NK-92 (cell line): ENCODE measurements around the gene PSORS1C2.

Source experiments
- DNase-seq: peaks from one replicate; lab custom pipeline; 2025; ENCODE audit not compliant: unreplicated experiment; lab: John Stamatoyannopoulos, UW

Gene PSORS1C2

GRCh38 chr6:31142361-31142761 is 3.5 kb upstream of the PSORS1C2 start:
- DNase-seq = no peak

GRCh38 chr6:31140643-31141042 is 1.8 kb upstream of the PSORS1C2 start:
- no peak for DNase-seq

DNA sequence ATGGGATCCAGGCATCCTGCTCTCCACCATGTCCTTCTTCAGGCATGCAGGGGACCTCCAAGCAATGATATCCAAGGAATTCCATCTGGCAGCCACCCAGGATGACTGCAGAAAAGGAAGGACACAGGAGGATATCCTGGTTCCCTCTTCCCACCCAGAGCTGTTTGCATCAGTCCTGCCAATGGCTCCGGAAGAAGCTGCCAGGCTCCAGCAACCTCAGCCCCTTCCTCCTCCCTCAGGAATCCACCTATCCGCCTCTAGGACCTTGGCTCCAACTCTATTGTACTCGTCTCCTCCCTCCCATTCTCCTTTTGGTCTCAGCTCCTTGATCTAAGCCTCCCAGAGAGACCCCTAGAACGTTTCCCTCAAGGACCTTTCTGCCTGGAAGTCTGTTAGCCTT is 733 bp upstream of the PSORS1C2 start:
- no peak for DNase-seq

DNA sequence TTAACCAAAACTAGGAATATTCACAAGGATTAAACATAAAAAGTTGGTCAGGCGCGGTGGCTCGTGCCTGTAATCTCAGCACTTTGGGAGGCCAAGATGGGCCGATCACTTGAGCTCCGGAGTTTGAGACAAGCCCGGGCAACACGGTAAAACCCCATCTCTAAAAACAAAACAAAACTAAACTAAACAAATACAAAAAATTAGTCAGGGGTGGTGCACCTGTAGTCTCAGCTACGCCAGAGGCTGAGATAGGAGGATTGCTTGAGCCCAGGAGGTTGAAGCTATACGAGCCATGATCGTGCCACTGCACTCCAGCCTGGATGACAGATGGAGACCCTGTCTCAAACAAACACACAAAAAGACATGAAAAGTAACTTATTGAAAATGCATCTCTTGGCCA is 3.2 kb downstream of the PSORS1C2 start:
- no peak for DNase-seq

DNA sequence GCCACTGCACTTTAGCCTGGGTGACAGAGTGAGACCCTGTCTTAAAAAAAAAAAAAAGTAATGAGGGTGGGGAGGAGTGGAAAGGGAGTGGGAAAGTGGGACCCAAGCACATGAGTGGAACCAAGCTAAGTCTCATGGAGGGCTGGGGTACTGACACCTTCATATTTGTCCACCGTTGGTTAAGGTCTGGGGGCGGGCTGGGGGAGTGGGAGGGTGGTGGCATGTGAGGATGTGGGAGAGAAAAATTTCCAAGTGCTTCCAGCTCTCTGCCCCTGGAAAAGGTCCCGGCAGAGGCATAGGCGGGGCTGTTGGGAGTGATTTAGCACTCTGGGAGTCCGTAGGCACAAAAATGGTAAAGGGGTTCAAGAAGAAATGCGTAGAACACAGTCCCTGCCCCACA is 6.1 kb downstream of the PSORS1C2 start:
- no peak for DNase-seq

GRCh38 chr6:31131595-31131994 is 7.3 kb downstream of the PSORS1C2 start:
- DNase-seq = no peak

- DNase-seq = no peak
Observed at GRCh38 chr6:31130751-31131150, 8.1 kb downstream of the PSORS1C2 start.

GRCh38 chr6:31129130-31129529 is 9.7 kb downstream of the PSORS1C2 start:
- no peak for DNase-seq

DNA sequence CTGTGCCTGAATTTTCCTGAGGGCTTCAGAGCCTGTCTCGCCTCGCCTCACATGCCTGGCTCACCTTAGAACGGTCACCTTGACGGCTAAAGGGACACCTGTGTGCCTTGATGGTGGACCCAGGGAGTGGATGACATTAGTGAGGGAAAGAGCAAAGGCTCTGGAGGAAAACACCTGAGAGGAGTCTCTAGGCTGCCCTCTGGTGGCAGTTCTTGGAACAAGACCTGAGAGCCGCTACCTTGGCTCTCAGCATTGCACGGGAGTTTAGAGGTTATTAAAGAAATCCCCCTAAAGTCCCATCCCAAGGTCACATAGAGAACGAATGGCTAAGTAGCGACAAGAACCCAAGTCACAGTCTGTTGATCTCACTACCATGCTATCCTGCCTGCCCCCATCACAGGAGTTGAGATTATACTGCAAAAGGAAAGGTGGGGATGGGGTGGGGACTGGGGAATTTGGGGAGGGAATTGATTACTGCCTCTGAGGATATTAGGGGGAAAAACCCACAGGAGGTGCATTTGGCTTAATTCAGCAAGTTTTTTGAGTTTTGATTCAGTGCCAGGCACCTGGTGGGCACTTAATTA is 10.7 kb downstream of the PSORS1C2 start:
- DNase-seq = no peak

DNA sequence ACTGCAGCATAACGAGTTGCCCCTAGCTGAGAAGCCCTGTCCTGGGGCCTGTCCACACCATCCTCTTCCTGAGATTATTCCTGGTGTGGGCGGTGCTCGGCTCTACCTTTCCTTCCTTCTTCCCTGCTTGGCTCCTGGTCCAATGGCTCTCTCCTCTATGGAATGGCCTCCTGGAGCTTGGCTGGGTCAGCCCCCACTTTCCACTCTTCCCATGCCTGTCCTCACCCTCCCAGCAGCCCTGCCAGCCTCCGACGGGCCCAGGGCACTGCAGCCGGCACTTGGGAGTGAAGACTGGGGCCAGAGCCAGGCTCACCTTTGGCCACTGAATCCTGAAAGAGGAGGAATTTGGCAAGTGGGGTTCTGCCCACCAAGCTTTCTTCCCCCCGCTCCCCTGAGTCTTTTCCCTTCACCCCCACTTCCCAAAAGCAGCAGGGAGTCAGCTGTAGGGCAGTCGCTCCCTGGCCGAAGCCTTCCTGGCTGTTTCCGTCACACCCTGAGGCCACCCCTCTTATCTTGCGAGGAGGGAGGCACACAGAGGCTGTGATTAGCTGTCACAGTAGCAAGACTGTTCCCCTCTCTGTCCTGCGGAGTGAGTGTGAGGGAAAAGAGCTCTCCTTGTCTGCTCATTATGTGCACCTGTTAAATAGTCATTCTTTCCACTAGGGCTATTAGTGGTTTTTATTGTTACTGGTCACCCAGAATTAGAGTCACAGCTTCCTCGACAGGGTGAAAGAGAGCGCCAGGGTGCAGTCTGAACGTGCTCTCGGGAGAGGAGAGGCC is 12.3 kb downstream of the PSORS1C2 start:
- DNase-seq = no peak

DNA sequence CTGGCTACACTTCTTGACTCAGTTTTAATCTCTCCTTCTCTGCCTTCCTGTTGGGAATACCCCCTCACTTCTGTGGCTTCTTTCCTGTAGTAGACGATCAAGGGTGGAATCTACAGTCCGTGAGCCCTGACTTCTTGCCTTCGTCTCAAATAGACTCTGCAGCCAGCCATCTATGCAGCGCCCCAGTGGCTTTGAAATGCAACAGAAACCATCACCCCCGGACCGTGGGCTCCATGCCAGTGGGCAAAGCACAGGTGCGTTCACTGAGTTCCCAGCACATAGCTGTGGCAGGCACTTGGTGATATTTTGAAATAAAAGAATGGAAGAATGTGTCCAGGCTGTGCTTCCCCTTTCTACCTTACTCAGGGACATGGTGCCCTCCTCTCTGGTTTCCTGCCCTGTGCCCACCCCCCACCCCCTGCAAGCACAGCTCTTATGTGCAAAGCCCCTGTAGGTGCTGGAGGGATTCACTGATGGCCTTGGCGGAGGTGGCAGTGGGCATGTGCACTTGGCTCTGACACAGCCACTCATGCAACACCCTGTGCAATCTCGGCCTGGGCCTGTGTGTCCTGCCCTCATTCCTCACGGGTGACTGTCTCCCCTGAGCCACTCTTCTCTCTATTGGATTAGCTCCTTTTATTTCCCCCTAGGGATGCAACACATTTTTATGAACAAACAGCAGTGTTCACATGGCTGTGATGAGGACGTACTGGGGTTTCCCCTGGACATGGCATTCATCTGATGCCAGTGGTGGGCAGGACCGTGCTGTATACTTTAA is 13.1 kb downstream of the PSORS1C2 start:
- no peak for DNase-seq

GRCh38 chr6:31125162-31125561 is 13.7 kb downstream of the PSORS1C2 start:
- no peak for DNase-seq

GRCh38 chr6:31122791-31123706 is 15.8 kb downstream of the PSORS1C2 start:
- DNase-seq = no peak

DNA sequence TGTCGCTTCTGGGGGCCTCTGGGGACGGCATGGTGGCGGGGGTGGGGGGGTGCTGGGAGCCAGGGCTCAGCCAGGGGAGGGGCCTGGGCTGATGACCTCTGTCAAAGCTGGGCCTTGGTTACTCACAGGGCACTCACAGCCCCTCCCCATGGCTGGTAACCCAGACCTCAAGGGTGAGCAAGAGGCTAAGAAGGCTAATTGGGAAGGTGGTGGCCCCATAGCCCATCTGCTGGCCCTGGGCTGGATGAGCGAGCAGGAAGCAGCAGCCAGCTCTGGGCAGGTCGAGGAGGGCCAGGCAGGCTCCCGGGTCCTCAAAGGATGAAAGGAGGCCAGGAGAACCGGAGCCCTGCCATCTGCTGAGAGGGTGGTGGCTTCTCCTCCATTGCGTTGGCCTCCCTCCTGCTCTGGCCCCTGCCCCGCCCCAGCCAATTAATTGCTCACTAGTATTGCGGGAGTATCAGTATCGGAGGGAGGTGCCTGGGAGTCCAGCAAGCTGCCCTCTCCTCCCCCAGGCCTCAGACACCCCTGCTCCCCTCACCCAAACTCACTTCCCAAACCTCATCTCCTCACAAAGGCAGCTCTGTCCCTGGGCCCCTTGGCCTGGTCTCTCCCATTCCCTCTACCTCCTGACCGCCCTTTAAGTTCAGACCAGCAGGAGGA is 17.6 kb downstream of the PSORS1C2 start:
- DNase-seq = no peak

- DNase-seq = no peak
Observed at GRCh38 chr6:31120151-31120915, 18.5 kb downstream of the PSORS1C2 start, which contains the start of gene CDSN. Gene CDSN, minus strand, starts transcription at chr6:31120446. Its CDS starts 27 bp downstream, at chr6:31120419.

DNA sequence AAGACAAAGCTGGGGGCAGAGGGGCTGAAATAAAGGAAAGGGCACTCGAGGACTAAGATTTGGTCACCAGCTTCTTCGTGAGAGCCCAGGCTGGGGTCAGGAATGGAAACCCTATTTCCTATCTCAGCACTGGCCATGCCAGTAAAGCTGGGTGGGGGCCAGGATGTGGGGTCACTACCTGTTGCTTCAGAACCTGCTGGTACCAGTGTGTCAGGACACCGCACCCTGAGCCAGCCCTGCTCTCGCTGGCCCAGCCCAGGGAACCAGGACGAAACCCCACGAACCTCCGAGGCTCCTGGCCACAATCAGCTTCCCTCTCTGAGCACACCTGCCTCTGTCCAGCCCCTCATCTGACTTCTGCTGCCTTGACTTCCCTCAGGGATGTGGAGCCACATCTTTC is 20.7 kb downstream of the PSORS1C2 start:
- no peak for DNase-seq

DNA sequence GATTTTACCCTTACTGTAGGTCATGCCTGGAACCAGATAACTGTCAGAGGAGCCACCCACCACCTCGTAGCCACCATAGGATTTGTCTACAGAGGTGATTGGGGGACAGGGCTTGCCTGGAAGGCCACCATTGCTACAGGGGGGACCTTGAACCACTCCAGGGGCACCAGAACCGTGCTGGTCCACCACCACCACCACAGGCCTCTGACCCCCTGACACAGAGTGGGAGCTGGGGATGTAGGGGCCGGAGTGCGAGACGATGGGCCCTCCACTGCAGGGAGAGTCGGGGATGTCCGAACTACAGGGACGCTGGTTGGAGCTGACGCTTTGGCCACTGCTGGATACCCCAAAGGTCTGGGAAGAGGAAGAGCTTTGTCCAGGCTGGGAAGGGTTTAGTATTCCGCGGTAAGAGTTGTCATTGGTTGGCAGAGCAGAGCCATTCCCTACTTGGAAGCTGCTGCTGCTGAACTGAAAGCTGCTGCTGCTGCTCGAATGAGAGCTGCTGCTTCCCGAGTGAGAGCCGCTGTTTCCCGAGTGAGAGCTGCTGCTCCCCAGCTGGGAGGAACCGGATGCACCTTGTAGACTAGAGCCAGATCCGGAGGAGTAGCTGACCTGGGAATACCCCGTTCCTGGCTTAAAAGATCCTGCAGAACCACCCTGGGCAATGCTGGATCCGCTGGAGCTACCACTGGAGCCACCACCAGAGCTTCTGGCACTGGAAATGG is 22.0 kb downstream of the PSORS1C2 start:
- no peak for DNase-seq

- DNase-seq = no peak
Observed at GRCh38 chr6:31115941-31116560, 22.8 kb downstream of the PSORS1C2 start.
